DOHH2 (cell line): ENCODE data around the gene ELMOD3.

ENCODE experiments used
- EZH2phosphoT487 ChIP-seq: fragments of 200-600 bp; sonication (generic); IDR thresholded peaks from 2 replicates; pipeline ENCODE4 v1.6.1; 2017; ENCODE audit warnings: borderline replicate concordance, mild to moderate bottlenecking, antibody characterized with exemption, low read length, moderate library complexity, mixed read lengths
- TF ChIP-seq, protein P1 (sequence below): fragments of 200-600 bp; sonication (generic); IDR thresholded peaks from one replicate; pipeline ENCODE4 v1.5.1; 2014; ENCODE audit warnings: antibody characterized with exemption, mild to moderate bottlenecking, low read depth, low read length; ENCODE audit not compliant: poor library complexity, severe bottlenecking

DNA sequence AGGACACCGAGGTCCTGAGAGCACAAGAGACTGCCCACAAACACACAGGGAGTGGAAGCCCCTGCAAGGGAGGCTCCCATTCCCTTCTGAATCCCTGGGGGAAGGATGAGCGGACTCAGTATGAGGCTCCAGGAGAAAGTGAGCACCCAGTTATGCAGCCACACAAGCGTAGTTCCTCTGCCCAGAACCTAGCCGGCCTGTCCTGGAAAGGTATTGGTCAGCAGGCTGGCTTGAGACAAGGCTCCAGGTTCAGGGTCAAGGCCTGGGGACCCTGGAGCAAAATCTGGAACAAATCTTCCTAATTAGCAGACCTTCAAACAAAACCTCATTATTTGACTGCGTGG is 56.8 kb downstream of the ELMOD3 start:
- no peak for TF ChIP-seq EZH2phosphoT487
- TF ChIP-seq, protein P1, sequence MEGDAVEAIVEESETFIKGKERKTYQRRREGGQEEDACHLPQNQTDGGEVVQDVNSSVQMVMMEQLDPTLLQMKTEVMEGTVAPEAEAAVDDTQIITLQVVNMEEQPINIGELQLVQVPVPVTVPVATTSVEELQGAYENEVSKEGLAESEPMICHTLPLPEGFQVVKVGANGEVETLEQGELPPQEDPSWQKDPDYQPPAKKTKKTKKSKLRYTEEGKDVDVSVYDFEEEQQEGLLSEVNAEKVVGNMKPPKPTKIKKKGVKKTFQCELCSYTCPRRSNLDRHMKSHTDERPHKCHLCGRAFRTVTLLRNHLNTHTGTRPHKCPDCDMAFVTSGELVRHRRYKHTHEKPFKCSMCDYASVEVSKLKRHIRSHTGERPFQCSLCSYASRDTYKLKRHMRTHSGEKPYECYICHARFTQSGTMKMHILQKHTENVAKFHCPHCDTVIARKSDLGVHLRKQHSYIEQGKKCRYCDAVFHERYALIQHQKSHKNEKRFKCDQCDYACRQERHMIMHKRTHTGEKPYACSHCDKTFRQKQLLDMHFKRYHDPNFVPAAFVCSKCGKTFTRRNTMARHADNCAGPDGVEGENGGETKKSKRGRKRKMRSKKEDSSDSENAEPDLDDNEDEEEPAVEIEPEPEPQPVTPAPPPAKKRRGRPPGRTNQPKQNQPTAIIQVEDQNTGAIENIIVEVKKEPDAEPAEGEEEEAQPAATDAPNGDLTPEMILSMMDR: no peak
